ENCODE measurements around the gene BRD4.

BRD4 gene

DNA sequence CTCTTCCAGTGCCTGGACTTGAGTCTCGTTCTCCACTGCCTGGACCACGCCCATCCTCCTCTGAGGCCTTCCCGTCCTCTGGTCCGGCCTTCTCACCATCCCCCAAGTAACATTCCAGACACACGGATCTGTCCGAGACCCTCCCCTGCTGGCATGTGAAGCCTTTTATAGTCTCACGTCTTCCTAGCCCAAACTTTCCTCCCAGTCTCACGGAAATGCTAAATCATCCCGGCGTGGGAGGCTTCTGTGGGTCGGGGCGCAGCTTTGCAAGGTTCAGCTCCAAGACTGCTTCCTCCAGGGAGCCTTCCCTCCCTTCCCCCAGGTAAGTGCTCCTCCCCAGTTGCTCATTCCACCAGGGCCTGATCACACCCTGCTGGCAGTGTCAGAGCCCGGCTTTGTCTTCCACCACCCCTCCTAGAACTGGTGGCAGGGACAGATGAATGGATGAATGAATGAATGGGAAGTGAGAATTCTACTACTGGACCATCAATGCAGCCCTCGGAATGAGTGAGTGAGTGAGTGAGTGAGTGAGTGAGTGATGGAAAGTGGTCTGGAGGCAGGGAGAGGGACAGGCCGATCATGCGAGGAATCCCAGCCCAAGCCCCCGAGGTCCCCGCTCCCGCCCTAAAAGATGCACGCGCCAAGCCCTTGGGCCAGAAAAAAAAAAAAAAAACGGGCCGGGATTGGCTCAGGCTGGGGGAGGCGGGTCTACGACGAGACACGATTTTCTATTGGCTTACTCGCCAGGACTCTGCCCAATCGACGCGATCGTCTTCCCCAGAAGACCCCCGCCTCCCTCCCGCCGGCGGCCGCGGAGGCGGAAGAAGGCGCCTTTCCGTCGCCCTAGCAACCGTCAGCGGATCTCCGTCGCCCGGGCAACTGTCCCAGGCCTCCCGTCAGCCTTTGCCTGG lies 109.3 kb downstream of the BRD4 start:
- FAIRE-seq, result no peak

- FAIRE-seq, result no peak
Measured at GRCh38 chr19:15220833-15221232, 111.5 kb downstream of the BRD4 start.

DNA sequence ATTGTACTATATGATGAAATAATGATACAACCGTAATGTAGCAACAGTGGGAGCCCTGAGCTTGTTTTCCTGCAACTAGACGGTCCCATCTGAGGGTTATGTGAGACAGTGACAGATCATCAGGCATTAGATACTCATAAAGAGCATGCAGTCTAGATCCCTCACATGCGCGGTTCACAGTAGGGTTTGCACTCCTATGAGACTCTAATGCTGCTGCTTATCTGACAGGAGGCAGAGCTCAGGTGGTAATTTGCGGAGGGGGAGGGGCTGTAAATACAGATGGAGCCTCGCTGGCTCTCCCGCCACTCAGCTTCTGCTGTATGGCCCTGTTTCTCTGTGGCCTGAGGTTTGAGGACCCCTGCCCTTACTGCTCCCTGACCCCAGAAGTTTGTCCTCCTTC lies 113.8 kb downstream of the BRD4 start:
- FAIRE-seq, result no peak

DNA sequence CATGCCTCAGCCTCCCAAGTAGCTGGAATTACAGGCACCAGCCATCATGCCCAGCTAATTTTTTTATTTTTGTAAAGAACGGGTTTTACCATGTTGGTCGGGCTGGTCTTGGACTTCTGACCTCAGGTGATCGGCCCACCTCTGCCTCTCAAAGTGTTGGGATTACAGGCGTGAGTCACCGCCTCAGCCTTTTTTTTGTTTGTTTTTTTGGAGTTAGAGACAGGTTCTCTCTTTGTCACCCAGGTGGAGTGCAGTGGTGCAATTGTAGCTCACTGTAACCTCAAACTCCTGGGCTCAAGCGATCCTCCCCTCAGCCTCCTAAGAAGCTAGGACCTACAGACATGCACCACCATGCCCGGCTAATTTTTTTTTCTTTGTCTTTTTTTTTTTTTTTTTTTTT lies 116.0 kb downstream of the BRD4 start:
- FAIRE-seq, result no peak

DNA sequence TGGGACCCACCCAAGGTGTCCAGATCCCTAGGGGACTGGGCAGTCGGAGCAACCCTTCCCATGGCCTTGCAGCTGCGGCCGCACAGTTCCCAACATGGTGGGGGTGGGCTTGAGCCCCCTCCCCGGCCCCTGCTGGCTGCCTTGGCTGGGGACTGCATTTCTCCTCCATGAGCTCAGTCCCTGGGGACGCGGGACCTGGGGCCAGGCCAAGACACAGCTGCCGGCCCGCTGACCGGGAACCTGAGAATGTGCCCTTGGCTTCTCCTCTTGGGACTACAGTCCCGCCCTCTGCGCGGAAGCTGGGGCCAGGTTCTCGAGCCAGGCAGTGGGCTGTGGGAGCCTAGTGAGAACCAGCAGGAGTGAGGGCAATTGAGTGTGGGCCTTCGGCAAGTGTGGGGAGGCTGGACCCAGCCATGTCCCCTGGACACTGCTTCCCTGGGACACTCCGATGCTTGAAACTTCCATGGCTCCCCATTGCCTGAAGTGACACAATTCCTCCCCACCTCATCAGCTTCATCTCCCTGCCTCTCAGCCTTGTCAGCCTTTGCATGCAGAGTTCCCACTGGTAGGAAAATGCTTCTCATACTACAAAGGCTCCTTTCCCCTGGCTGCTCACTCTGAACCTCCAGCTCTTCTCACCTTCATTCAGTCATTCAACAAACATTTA lies 118.5 kb downstream of the BRD4 start:
- no peak for FAIRE-seq

- no peak for FAIRE-seq
Measured at GRCh38 chr19:15212711-15213110, 119.6 kb downstream of the BRD4 start.

- FAIRE-seq, result no peak
Measured at GRCh38 chr19:15210323-15210781, 122.0 kb downstream of the BRD4 start.

DNA sequence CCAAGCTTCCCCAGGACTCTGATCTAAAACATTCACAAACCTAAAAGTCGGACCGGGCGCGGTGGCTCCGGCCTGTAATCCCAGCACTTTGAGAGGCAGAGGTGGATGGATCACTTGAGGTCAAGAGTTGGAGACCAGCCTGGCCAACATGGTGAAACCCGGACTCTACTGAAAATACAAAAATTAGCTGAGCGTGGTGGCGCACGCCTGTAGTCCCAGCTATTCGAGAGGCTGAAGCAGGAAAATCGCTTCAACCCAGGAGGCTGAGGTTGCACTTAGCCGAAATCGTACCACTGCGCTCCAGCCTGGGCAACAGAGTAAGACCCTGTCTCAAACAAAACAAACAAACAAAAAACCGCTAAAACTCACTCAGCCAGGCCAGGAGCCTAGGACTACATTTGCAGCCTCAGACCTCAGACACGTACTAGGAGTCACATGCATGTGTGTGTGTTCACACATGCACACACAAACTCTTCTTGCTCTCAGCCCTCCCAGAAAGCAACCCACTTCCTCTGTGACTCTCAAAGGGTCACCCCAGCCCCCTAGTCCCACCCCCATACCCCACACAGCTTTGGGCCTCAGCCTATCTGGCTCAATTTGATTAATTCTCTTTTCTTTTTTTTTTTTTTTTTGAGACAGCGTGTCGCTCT lies 130.8 kb downstream of the BRD4 start:
- FAIRE-seq, result no peak

GRCh38 chr19:15200553-15201364 lies 131.6 kb downstream of the BRD4 start, which contains the start of gene NOTCH3:
TSS of gene NOTCH3 (minus strand) at chr19:15200995. CDS start at chr19:15200905, 90 bp downstream.
- FAIRE-seq, result no peak

DNA sequence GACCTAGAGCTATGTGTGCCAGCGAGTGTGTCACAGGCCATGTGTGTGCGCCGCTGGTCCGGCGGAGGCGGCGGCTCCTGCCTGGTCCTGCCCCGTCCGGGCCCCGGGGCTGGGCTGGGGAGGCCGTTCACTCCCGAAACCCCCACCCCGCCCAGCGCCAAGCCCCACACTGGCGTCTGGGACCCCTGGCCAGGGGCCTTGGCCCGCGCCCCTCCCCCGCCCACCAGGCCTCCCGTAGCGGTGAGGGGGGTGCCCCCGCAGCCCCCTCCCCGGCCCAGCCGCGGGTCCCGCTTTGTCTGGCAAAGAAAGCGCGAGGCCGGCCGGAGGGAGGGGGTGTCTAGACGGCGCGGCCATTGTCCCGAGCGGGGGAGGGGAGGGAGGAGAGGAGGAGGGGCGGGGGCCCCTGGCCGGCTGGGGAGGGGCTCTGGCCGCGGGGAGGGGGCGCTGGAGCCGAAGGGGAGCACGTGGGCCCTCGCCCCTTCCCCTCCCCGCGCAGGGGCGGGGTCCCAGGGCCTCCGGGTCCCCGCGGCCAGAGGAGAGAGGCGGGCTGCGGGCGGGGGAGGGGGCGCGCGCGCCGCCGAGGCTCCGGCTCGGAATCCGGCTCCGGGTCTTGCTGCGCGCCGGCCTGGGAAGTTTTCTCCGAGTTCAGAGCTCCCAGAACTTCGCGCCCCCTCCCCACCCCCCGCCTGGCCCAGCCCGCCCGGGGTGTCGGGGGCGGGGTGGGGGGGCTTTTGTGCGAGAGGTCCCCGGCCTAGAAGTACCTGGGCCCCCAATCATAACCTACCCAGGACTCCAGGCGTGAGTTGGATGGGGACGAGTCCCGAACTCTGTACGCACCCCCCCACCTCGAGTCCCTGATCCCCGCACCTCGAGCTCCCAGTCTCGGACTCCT lies 132.4 kb downstream of the BRD4 start:
- no peak for FAIRE-seq

DNA sequence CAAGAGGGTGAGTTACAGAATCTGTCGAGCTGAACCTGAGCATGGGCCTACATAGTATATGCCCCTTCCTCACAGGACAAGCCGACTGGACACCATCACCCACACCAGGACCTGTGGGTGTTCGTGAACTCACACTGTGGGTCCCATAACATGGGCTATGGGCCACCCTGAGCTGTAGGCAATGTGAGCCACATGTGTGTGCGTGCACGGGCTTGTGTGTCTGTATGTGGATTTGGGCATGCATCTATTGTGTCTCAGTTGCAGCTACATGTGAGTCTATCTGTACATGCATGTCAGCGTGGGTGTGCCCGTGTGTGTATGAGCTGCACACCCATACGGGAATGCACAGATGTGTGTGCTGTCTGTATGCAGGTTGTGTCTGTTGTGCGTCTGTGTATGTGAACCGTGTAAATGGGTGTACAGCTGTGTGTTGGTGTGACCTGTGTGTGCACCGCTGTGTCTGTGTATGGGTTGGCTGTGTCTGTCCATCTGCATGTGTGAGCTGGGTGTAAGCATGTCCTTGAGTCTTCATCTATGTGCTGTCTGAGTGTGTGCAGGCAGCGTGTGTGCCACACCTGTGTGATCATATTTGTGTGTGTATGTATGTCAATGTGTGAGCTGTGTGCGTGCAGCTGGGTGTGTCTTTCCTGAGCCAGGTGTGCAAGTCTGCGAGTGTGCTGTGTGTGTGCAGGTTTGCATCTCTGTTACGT lies 133.2 kb downstream of the BRD4 start:
- no peak for FAIRE-seq

- no peak for FAIRE-seq
Measured at GRCh38 chr19:15197942-15198341, 134.4 kb downstream of the BRD4 start.

- FAIRE-seq, result no peak
Measured at GRCh38 chr19:15197275-15197941, 134.9 kb downstream of the BRD4 start.

DNA sequence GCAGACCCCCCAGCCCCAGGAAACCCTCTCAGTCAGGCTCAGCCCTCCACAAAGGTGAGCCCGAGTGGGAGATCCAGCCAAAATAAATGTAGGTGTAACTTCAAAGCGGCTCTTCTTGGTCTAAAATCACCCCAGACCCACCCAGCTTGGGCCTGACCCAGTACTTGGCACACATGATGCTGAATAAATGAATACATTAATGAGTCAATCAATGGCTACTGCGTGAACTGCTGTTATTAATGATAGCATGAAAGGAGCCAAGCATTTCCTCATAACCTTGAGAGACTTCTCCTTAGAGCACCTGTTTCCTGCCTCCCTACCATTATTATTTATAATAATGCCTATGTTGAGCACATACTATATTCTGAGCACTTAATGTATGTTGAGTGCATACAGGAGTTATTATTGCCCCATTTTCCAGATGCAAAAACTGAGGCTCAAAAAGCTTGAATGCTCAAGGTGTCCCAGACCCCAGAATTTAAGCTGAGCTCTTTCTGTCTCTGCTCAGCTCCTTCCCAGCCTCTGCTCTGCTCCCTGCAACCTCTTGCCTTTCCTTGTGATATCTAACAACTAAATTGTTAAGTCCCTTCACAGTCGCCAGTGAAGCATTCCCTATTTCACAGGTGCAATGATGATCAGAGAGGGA lies 135.9 kb downstream of the BRD4 start:
- no peak for FAIRE-seq

GRCh38 chr19:15195371-15196334 lies 136.7 kb downstream of the BRD4 start:
- FAIRE-seq, result no peak

DNA sequence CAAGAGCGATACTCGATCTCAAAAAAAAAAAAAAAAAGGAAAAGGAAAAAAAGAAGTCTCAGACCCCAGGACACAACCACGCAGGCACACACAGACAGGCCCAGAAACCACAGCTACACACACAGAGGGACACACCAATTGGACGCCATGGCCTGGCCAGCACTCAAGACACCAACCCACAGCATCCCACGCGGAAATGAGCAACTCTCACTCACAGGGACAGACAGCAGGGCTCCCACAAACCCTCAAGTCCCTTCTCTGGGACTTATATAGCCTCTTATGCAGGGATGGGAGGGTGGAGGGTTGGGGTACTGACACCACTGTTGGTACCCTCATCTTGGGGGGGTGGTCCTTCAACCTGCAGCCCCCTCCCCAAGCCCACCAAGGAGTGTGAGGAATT lies 137.4 kb downstream of the BRD4 start:
- no peak for FAIRE-seq

DNA sequence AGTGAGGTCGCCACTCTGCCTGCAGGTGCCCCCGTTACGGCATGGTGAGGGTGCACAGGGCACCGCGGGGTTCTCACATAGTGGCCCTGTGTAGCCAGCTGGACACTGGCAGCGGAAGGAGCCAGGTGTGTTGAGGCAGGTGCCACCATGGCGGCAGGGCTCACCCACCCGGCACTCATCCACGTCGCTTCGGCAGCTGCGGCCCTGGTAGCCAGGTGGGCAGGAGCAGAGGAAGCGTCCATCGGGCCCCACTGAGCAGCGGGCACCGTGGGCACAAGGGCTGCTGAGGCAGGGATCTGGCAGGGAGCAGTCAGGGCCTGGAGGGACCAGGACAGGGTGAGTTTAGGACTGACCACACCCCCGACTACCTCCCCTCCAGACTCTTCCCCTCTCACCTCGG lies 140.4 kb downstream of the BRD4 start:
- FAIRE-seq, result no peak

DNA sequence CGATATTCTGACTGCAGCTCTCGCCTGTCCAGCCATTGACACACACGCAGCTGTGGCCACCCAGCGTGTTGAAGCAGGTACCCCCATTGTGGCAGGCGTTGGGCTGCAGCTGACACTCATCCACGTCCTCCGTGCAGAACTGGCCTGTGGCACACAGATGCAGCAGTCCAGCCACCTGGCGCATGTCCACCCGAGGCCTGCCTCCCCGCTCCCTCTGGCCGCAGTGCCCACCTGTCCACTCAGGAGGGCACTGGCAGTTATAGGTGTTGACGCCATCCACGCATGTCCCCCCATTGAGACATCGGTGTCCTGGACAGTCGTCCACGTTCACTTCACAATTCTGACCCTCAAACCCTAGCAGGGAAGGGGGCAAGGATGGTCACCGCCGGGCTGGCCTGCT lies 140.8 kb downstream of the BRD4 start:
- FAIRE-seq, result no peak
